ENCODE results near the gene SGK2. TPM values are rescaled to one million over a fixed set of nuclear protein-coding genes. Genes with fewer than 3 reads are reported as not detected.

The SGK2 gene
- total and polyA plus RNA-seq, 2 donors (not counting 1 experiment from before 2014, with no cell fraction given), result 1.5 to 1.7 TPM

GRCh38 chr20:43532416-43533055 is 26.3 kb upstream of the SGK2 start:
- intact Hi-C loops (cut with micrococcal nuclease), result no loop called here
- Histone ChIP-seq H3K4me3 (ENCODE audit: control extremely low read depth in 1 of 5, extremely low read depth in 1 of 5, insufficient read depth in 1 of 5, low read depth in 2 of 5, low read length in 4 of 5) (no peak overlapping the region), H3K27me3 (replicated peaks in 1 of 4; ENCODE audit: control extremely low read depth in 1 of 4, control insufficient read depth in 3 of 4, insufficient read depth in 4 of 4, low read length in 3 of 4) (no peaks in the 10 kb centered on the region), H4K20me1 (ENCODE audit: control insufficient read depth, insufficient read depth, low read length, poor library complexity, severe bottlenecking) (no peaks in the 10 kb centered on the region), H3K36me3 (replicated peaks in 1 of 2; ENCODE audit: control extremely low read depth in 1 of 2, control insufficient read depth in 1 of 2, extremely low read depth in 1 of 2, insufficient read depth in 2 of 2, low read length in 1 of 2) (peaks cover 0 to 4% of the 10 kb centered on the region in 2 experiments), H3K4me1 (ENCODE audit: control insufficient read depth in 2 of 2, insufficient read depth in 2 of 2, low read length in 2 of 2) (no peaks in the 10 kb centered on the region), H3K9me3 (ENCODE audit: control extremely low read depth in 1 of 3, control insufficient read depth in 2 of 3, insufficient read depth in 1 of 3, low read length in 2 of 3) (no peaks in the 10 kb centered on the region), H3K9ac (ENCODE audit: low read length) (no peak overlapping the region), H2AFZ (ENCODE audit: insufficient read depth, low read depth, low read length, poor library complexity, severe bottlenecking) (no peak overlapping the region), H3K27ac (ENCODE audit: low read length in 2 of 2) (no peak overlapping the region), H3K79me2 (ENCODE audit: control insufficient read depth, insufficient read depth, low read length) (no peaks in the 10 kb centered on the region), H3K4me2 (replicated peaks; ENCODE audit: low read depth, low read length, poor library complexity, severe bottlenecking) (no peak overlapping the region)
- no peaks in the 10 kb centered on the region for H3K9me3 Mint-ChIP-seq (ENCODE audit: insufficient read depth)
- ChIA-PET POLR2A (no interaction called here), CTCF (no interaction called here)
- no peaks in the 10 kb centered on the region for H3K27me3 Mint-ChIP-seq
- DNase-seq (no peak), ATAC-seq (ENCODE audit: low read depth) (no peak)
- no peak overlapping the region for H3K4me3 Mint-ChIP-seq
- TF ChIP-seq, protein P1, sequence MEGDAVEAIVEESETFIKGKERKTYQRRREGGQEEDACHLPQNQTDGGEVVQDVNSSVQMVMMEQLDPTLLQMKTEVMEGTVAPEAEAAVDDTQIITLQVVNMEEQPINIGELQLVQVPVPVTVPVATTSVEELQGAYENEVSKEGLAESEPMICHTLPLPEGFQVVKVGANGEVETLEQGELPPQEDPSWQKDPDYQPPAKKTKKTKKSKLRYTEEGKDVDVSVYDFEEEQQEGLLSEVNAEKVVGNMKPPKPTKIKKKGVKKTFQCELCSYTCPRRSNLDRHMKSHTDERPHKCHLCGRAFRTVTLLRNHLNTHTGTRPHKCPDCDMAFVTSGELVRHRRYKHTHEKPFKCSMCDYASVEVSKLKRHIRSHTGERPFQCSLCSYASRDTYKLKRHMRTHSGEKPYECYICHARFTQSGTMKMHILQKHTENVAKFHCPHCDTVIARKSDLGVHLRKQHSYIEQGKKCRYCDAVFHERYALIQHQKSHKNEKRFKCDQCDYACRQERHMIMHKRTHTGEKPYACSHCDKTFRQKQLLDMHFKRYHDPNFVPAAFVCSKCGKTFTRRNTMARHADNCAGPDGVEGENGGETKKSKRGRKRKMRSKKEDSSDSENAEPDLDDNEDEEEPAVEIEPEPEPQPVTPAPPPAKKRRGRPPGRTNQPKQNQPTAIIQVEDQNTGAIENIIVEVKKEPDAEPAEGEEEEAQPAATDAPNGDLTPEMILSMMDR (IDR thresholded peaks at IDR 0.05), result no peak
- TF ChIP-seq EZH2 (IDR thresholded peaks at IDR 0.05; ENCODE audit: borderline replicate concordance, insufficient read depth, low read depth, low read length, poor library complexity, severe bottlenecking), result no peak
- H3K27ac Mint-ChIP-seq, result no peak overlapping the region
- 95% methylated on average over 8 of the region's 9 CpGs for WGBS (ENCODE audit: insufficient coverage)
- H3K4me1 Mint-ChIP-seq, result no peaks in the 10 kb centered on the region

- H3K4me1 ChIP-seq (ENCODE audit: control insufficient read depth in 2 of 2, insufficient read depth in 2 of 2, low read length in 2 of 2), result peaks cover 0 to 2% of the 10 kb centered on the region in 2 donors
- H3K27ac Mint-ChIP-seq, result no peak overlapping the region
- no peak overlapping the region for H3K4me2 ChIP-seq (replicated peaks; ENCODE audit: low read depth, low read length, poor library complexity, severe bottlenecking)
- peaks cover 0 to 4% of the 10 kb centered on the region in 2 experiments for H3K36me3 ChIP-seq (replicated peaks in 1 of 2; ENCODE audit: control extremely low read depth in 1 of 2, control insufficient read depth in 1 of 2, extremely low read depth in 1 of 2, insufficient read depth in 2 of 2, low read length in 1 of 2)
- DNase-seq, result no peak
- no peaks in the 10 kb centered on the region for H3K9me3 Mint-ChIP-seq (ENCODE audit: insufficient read depth)
- no peaks in the 10 kb centered on the region for H3K79me2 ChIP-seq (ENCODE audit: control insufficient read depth, insufficient read depth, low read length)
- H4K20me1 ChIP-seq (ENCODE audit: control insufficient read depth, insufficient read depth, low read length, poor library complexity, severe bottlenecking), result no peaks in the 10 kb centered on the region
- H3K9me3 ChIP-seq (ENCODE audit: control extremely low read depth in 1 of 3, control insufficient read depth in 2 of 3, insufficient read depth in 1 of 3, low read length in 2 of 3), result no peaks in the 10 kb centered on the region
- H3K27ac ChIP-seq (ENCODE audit: low read length in 2 of 2), result no peak overlapping the region
- POLR2A ChIA-PET, result no interaction called here
- H2AFZ ChIP-seq (ENCODE audit: insufficient read depth, low read depth, low read length, poor library complexity, severe bottlenecking), result no peak overlapping the region
- H3K9ac ChIP-seq (ENCODE audit: low read length), result no peak overlapping the region
- no peaks in the 10 kb centered on the region for H3K27me3 ChIP-seq (replicated peaks in 1 of 4; ENCODE audit: control extremely low read depth in 1 of 4, control insufficient read depth in 3 of 4, insufficient read depth in 4 of 4, low read length in 3 of 4)
- H3K4me3 ChIP-seq (ENCODE audit: control extremely low read depth in 1 of 5, extremely low read depth in 1 of 5, insufficient read depth in 1 of 5, low read depth in 2 of 5, low read length in 4 of 5), result no peak overlapping the region
- ATAC-seq (ENCODE audit: low read depth), result no peak
- CTCF ChIA-PET, result no interaction called here
- H3K4me1 Mint-ChIP-seq, result peaks cover 2% of the 10 kb centered on the region
- TF ChIP-seq, protein P1 (IDR thresholded peaks at IDR 0.05), result no peak
- TF ChIP-seq EZH2 (IDR thresholded peaks at IDR 0.05; ENCODE audit: borderline replicate concordance, insufficient read depth, low read depth, low read length, poor library complexity, severe bottlenecking), result no peak
- H3K4me3 Mint-ChIP-seq, result no peak overlapping the region
- intact Hi-C loops (cut with micrococcal nuclease), result no loop called here
- H3K27me3 Mint-ChIP-seq, result no peaks in the 10 kb centered on the region
Measured at GRCh38 chr20:43533060-43533459, 25.8 kb upstream of the SGK2 start.
